ENCODE results near the gene HUWE1. TPM values are rescaled to one million over a fixed set of nuclear protein-coding genes. Genes with fewer than 3 reads are reported as not detected.
A peak's percentile ranks its signal among the peaks of the same experiment; 100 is the strongest.
"Not testable (repeated sequence)": the region's sequence is repeated elsewhere in the genome, so short reads cannot be mapped to it uniquely, and the experiment has no call there.

The HUWE1 gene
- 103 TPM for polyA plus RNA-seq (2013, experiment 1 of 2; ENCODE audit: insufficient read length)
- 95.4 TPM for polyA plus RNA-seq (2013, experiment 2 of 2; ENCODE audit: insufficient read length)

GRCh38 chrX:53686151-53686885, at the start of gene HUWE1:
Gene HUWE1, minus strand, starts transcription at chrX:53686719. Its CDS starts 32,612 bp downstream, at chrX:53654107.
- DNase-seq = peak; percentile 67

- no peak for DNase-seq
These were observed 46.3 kb upstream of the HUWE1 start for GRCh38 chrX:53732797-53733196.

GRCh38 chrX:53729751-53730150, 43.2 kb upstream of the HUWE1 start:
- DNase-seq = peak; percentile 21

GRCh38 chrX:53728506-53728905, 42.0 kb upstream of the HUWE1 start:
- DNase-seq = no peak

GRCh38 chrX:53724872-53725271, 38.4 kb upstream of the HUWE1 start:
- no peak for DNase-seq

- DNase-seq = no peak
These were observed 36.9 kb upstream of the HUWE1 start for GRCh38 chrX:53723381-53723780.

GRCh38 chrX:53721610-53722009, 35.1 kb upstream of the HUWE1 start:
- not testable (repeated sequence) for DNase-seq

- not testable (repeated sequence) for DNase-seq
These were observed 33.1 kb upstream of the HUWE1 start for GRCh38 chrX:53719666-53720065.

- DNase-seq = no peak
These were observed 31.6 kb upstream of the HUWE1 start for GRCh38 chrX:53718073-53718472.

- DNase-seq = no peak
These were observed 30.7 kb upstream of the HUWE1 start for GRCh38 chrX:53717205-53717604.

GRCh38 chrX:53716328-53717088, 30.0 kb upstream of the HUWE1 start:
- DNase-seq = peak; percentile 44

GRCh38 chrX:53715346-53715924, 28.9 kb upstream of the HUWE1 start:
- DNase-seq = no peak

- no peak for DNase-seq
These were observed 28.2 kb upstream of the HUWE1 start for GRCh38 chrX:53714580-53715345.

- no peak for DNase-seq
These were observed 27.6 kb upstream of the HUWE1 start for GRCh38 chrX:53713987-53714579.

GRCh38 chrX:53711436-53711835, 24.9 kb upstream of the HUWE1 start:
- DNase-seq = no peak

GRCh38 chrX:53704854-53705253, 18.3 kb upstream of the HUWE1 start:
- no peak for DNase-seq

- DNase-seq = no peak
These were observed 17.8 kb upstream of the HUWE1 start for GRCh38 chrX:53704294-53704693.

- DNase-seq = no peak
These were observed 9.5 kb upstream of the HUWE1 start for GRCh38 chrX:53695946-53696549.

GRCh38 chrX:53694642-53695041, 8.1 kb upstream of the HUWE1 start:
- no peak for DNase-seq

- no peak for DNase-seq
These were observed 1.8 kb upstream of the HUWE1 start for GRCh38 chrX:53688300-53688699.

GRCh38 chrX:53685711-53686110, 808 bp downstream of the HUWE1 start:
- DNase-seq = no peak
